Central memory CD8-positive, alpha-beta T cell (primary cell): ENCODE measurements around the gene UBAC1.
A peak's percentile ranks its signal among the peaks of the same experiment; 100 is the strongest.

Source experiments
- ATAC-seq: fragments of 150-1000 bp; cut with Tn5 transposase; replicated peaks from 2 replicates; pipeline ENCODE4 v1.10.0; 2022; ENCODE audit warnings: mild to moderate bottlenecking, moderate FRiP score, moderate number of reproducible peaks; ENCODE audit not compliant: poor library complexity, severe bottlenecking; ENCODE audit errors: extremely low read depth
- DNase-seq, 2 donors: peaks; one replicate each; pipeline ENCODE4 v3.0.0; 2021; ENCODE audit warnings: low spot score in 2 of 2
- H3K27ac Mint-ChIP-seq: one replicate; pipeline ENCODE4 v1.8.0; 2022; ENCODE audit warnings: low read depth, mild to moderate bottlenecking, moderate library complexity, mixed read lengths
- H3K27me3 Mint-ChIP-seq: one replicate; pipeline ENCODE4 v1.8.0; 2022; ENCODE audit warnings: mixed read lengths
- H3K36me3 Mint-ChIP-seq: one replicate; pipeline ENCODE4 v1.8.0; 2022; ENCODE audit warnings: mild to moderate bottlenecking, moderate library complexity, mixed read lengths; ENCODE audit not compliant: insufficient read depth
- H3K4me1 Mint-ChIP-seq: one replicate; pipeline ENCODE4 v1.8.0; 2022; ENCODE audit warnings: mixed read lengths
- H3K4me3 Mint-ChIP-seq: one replicate; pipeline ENCODE4 v1.8.0; 2022; ENCODE audit warnings: mild to moderate bottlenecking, moderate library complexity, mixed read lengths
- H3K9me3 Mint-ChIP-seq: one replicate; pipeline ENCODE4 v1.8.0; 2022; ENCODE audit warnings: mixed read lengths

The UBAC1 gene

GRCh38 chr9:135990468-135991429 lies 29.6 kb upstream of the UBAC1 start:
- H3K27ac Mint-ChIP-seq: no peak overlapping the region
- H3K27me3 Mint-ChIP-seq: peaks cover 4% of the 10 kb centered on the region
- ATAC-seq (peak; percentile 70), DNase-seq (no peak)
- peak overlapping the region; percentile 58 for H3K4me3 Mint-ChIP-seq
- H3K4me1 Mint-ChIP-seq: peaks cover 12% of the 10 kb centered on the region
- peaks cover 2% of the 10 kb centered on the region for H3K36me3 Mint-ChIP-seq
- no peaks in the 10 kb centered on the region for H3K9me3 Mint-ChIP-seq

GRCh38 chr9:135989722-135990467 lies 28.7 kb upstream of the UBAC1 start:
- Mint-ChIP-seq H3K36me3 (peaks cover under 1% of the 10 kb centered on the region), H3K9me3 (no peaks in the 10 kb centered on the region), H3K27ac (no peak overlapping the region), H3K4me1 (peaks cover 12% of the 10 kb centered on the region), H3K27me3 (peaks cover 8% of the 10 kb centered on the region), H3K4me3 (peak overlapping the region; percentile 58)
- DNase-seq (no peak), ATAC-seq (peak; percentile 47)

- Mint-ChIP-seq H3K27ac (no peak overlapping the region), H3K36me3 (no peaks in the 10 kb centered on the region), H3K4me1 (peaks cover 7% of the 10 kb centered on the region), H3K9me3 (no peaks in the 10 kb centered on the region), H3K27me3 (peaks cover 8% of the 10 kb centered on the region), H3K4me3 (no peak overlapping the region)
- DNase-seq: no peak
- ATAC-seq: no peak
Measured at GRCh38 chr9:135989157-135989556, 28.0 kb upstream of the UBAC1 start.

- DNase-seq (no peak), ATAC-seq (no peak)
- Mint-ChIP-seq H3K9me3 (no peaks in the 10 kb centered on the region), H3K4me1 (peaks cover 7% of the 10 kb centered on the region), H3K27me3 (peaks cover 8% of the 10 kb centered on the region), H3K27ac (no peak overlapping the region), H3K4me3 (no peak overlapping the region), H3K36me3 (no peaks in the 10 kb centered on the region)
Measured at GRCh38 chr9:135988493-135988892, 27.3 kb upstream of the UBAC1 start.

- H3K36me3 Mint-ChIP-seq: no peaks in the 10 kb centered on the region
- DNase-seq (no peak), ATAC-seq (no peak)
- H3K9me3 Mint-ChIP-seq: no peaks in the 10 kb centered on the region
- no peak overlapping the region for H3K27ac Mint-ChIP-seq
- peaks cover 8% of the 10 kb centered on the region for H3K27me3 Mint-ChIP-seq
- no peak overlapping the region for H3K4me3 Mint-ChIP-seq
- peaks cover 7% of the 10 kb centered on the region for H3K4me1 Mint-ChIP-seq
Measured at GRCh38 chr9:135987838-135988404, 26.7 kb upstream of the UBAC1 start.

- DNase-seq (no peak), ATAC-seq (no peak)
- Mint-ChIP-seq H3K4me3 (no peak overlapping the region), H3K4me1 (peaks cover 7% of the 10 kb centered on the region), H3K27me3 (peaks cover 8% of the 10 kb centered on the region), H3K27ac (no peak overlapping the region), H3K36me3 (no peaks in the 10 kb centered on the region), H3K9me3 (no peaks in the 10 kb centered on the region)
Measured at GRCh38 chr9:135986605-135987004, 25.4 kb upstream of the UBAC1 start.

GRCh38 chr9:135985889-135986288 lies 24.7 kb upstream of the UBAC1 start:
- DNase-seq: no peak
- Mint-ChIP-seq H3K9me3 (no peaks in the 10 kb centered on the region), H3K4me1 (peaks cover 2% of the 10 kb centered on the region), H3K36me3 (no peaks in the 10 kb centered on the region), H3K27me3 (peaks cover 8% of the 10 kb centered on the region), H3K27ac (no peak overlapping the region), H3K4me3 (no peak overlapping the region)
- no peak for ATAC-seq

GRCh38 chr9:135985459-135985774 lies 24.2 kb upstream of the UBAC1 start:
- H3K9me3 Mint-ChIP-seq: no peaks in the 10 kb centered on the region
- H3K36me3 Mint-ChIP-seq: no peaks in the 10 kb centered on the region
- ATAC-seq (no peak), DNase-seq (no peak)
- no peak overlapping the region for H3K27ac Mint-ChIP-seq
- H3K4me3 Mint-ChIP-seq: no peak overlapping the region
- H3K27me3 Mint-ChIP-seq: peaks cover 8% of the 10 kb centered on the region
- H3K4me1 Mint-ChIP-seq: no peaks in the 10 kb centered on the region

- Mint-ChIP-seq H3K27ac (no peak overlapping the region), H3K27me3 (peaks cover 8% of the 10 kb centered on the region), H3K4me3 (no peak overlapping the region), H3K9me3 (no peaks in the 10 kb centered on the region), H3K4me1 (peaks cover 3% of the 10 kb centered on the region), H3K36me3 (no peaks in the 10 kb centered on the region)
- DNase-seq: no peak
- no peak for ATAC-seq
Measured at GRCh38 chr9:135984072-135984710, 23.0 kb upstream of the UBAC1 start.

- Mint-ChIP-seq H3K27ac (no peak overlapping the region), H3K36me3 (peaks cover 2% of the 10 kb centered on the region), H3K4me3 (no peak overlapping the region), H3K4me1 (peaks cover 10% of the 10 kb centered on the region), H3K9me3 (no peaks in the 10 kb centered on the region), H3K27me3 (peaks cover 8% of the 10 kb centered on the region)
- DNase-seq (no peak), ATAC-seq (no peak)
Measured at GRCh38 chr9:135983208-135984071, 22.3 kb upstream of the UBAC1 start.

GRCh38 chr9:135982499-135983207 lies 21.5 kb upstream of the UBAC1 start:
- no peak for ATAC-seq
- Mint-ChIP-seq H3K27ac (no peak overlapping the region), H3K27me3 (peaks cover 8% of the 10 kb centered on the region), H3K4me3 (no peak overlapping the region), H3K36me3 (peaks cover 2% of the 10 kb centered on the region), H3K9me3 (no peaks in the 10 kb centered on the region), H3K4me1 (peaks cover 10% of the 10 kb centered on the region)
- no peak for DNase-seq
